ENCODE measurements around the gene PLS3. TPM values are rescaled to one million over a fixed set of nuclear protein-coding genes. Genes with fewer than 3 reads are reported as not detected.

Gene PLS3
- total RNA-seq, 2 donors from 2014 or later, result 466 to 474 TPM

DNA sequence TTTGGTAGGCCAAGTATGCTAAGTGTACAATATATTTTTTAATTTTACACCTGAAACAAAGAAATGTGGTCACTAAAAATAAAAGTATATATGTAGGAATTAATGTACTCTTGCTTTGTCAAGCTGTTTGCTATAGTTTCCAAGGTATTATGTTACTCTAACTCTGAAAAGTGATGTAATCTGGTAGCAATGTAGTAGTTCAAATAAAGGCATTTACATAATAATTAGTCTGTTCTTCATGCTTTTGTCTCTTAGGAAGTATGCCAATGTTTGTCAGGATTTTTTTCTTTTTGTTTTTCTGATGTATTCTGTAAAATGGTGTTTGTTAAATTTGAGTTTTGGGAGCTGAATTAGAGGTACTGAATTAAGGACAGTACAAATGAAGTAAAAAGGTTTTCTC is 89.5 kb downstream of the PLS3 start:
- Histone ChIP-seq H3K4me3 (no peak overlapping the region), H3K4me1 (ENCODE audit: control insufficient read depth in 1 of 2, low read depth in 2 of 2) (peaks cover 3 to 28% of the 10 kb centered on the region in 2 donors), H3K9me3 (no peaks in the 10 kb centered on the region), H3K27me3 (replicated peaks; ENCODE audit: insufficient read depth) (no peaks in the 10 kb centered on the region), H3K27ac (no peak overlapping the region), H3K36me3 (peaks cover 7% of the 10 kb centered on the region)
- TF ChIP-seq, protein P1, sequence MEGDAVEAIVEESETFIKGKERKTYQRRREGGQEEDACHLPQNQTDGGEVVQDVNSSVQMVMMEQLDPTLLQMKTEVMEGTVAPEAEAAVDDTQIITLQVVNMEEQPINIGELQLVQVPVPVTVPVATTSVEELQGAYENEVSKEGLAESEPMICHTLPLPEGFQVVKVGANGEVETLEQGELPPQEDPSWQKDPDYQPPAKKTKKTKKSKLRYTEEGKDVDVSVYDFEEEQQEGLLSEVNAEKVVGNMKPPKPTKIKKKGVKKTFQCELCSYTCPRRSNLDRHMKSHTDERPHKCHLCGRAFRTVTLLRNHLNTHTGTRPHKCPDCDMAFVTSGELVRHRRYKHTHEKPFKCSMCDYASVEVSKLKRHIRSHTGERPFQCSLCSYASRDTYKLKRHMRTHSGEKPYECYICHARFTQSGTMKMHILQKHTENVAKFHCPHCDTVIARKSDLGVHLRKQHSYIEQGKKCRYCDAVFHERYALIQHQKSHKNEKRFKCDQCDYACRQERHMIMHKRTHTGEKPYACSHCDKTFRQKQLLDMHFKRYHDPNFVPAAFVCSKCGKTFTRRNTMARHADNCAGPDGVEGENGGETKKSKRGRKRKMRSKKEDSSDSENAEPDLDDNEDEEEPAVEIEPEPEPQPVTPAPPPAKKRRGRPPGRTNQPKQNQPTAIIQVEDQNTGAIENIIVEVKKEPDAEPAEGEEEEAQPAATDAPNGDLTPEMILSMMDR (IDR thresholded peaks at IDR 0.05), result no peak
- DNase-seq (ENCODE audit: low spot score), result no peak
- no peak for ATAC-seq (ENCODE audit: insufficient number of reproducible peaks, low FRiP score, low read depth)

DNA sequence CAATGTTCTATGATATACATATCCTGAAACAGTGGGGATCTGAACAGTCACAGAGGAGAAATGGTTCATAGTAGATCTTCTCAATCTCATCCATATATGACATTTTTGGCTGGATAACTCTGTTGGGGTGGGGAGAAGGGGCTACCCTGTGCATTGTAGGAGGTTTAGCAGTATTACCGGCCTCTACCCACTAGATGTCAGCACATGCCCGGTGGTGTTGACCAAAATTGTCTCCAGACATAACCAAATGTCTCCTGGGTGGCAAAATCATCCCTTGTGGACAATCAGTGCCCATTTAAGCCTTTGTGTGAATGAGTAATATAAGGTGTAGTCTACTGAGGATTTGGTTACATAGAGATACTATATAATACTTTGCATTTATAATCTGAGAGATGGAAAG is 89.9 kb downstream of the PLS3 start:
- H3K9me3 ChIP-seq, result no peaks in the 10 kb centered on the region
- peaks cover 3 to 28% of the 10 kb centered on the region in 2 donors for H3K4me1 ChIP-seq (ENCODE audit: control insufficient read depth in 1 of 2, low read depth in 2 of 2)
- TF ChIP-seq, protein P1 (IDR thresholded peaks at IDR 0.05), result peak; percentile 21
- H3K27ac ChIP-seq, result no peak overlapping the region
- DNase-seq (ENCODE audit: low spot score), result no peak
- no peak overlapping the region for H3K4me3 ChIP-seq
- no peaks in the 10 kb centered on the region for H3K27me3 ChIP-seq (replicated peaks; ENCODE audit: insufficient read depth)
- no peak for ATAC-seq (ENCODE audit: insufficient number of reproducible peaks, low FRiP score, low read depth)
- H3K36me3 ChIP-seq, result peaks cover 4% of the 10 kb centered on the region

DNA sequence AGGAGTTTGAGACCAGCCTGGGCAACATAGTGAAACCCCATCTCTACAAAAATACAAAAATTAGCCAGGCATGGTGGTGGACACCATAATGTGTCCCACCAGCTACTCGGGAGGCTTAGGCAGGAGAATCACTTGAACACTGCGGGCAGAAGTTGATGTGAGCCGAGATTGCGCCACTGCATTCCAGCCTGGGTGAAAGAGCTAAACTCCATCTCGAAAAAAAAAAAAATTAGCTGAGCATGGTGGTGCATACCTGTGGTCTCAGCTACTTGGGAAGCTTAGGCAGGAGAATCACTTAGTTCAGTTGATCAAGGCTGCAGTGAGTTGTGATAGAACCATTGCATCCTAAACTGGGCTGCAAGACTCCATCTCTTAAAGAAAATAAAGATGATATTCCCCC is 91.2 kb downstream of the PLS3 start:
- no peak overlapping the region for H3K4me3 ChIP-seq
- TF ChIP-seq, protein P1 (IDR thresholded peaks at IDR 0.05), result no peak
- DNase-seq (ENCODE audit: low spot score) (no peak), ATAC-seq (ENCODE audit: insufficient number of reproducible peaks, low FRiP score, low read depth) (no peak)
- H3K27me3 ChIP-seq (replicated peaks; ENCODE audit: insufficient read depth), result no peaks in the 10 kb centered on the region
- no peaks in the 10 kb centered on the region for H3K9me3 ChIP-seq
- peaks cover 4% of the 10 kb centered on the region for H3K36me3 ChIP-seq
- H3K27ac ChIP-seq, result no peak overlapping the region
- peaks cover 3 to 28% of the 10 kb centered on the region in 2 donors for H3K4me1 ChIP-seq (ENCODE audit: control insufficient read depth in 1 of 2, low read depth in 2 of 2)

DNA sequence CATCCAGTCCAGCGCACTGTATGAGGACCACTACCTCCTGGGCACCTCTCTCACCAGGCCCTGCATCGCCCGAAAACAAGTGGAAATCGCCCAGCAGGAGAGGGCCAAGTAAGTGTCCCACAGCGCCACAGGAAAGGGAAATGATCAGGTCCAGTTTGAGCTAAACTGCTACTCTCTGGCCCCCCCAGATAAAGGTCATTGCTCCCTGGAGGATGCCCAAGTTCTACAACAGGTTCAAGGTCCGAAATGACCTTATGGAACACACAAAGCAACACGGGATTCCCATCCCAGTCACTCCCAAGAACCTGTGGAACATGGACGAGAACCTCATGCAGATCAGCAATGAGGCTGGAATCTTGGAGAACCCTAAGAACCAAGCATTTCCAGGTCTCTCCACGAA is 104.1 kb downstream of the PLS3 start:
- TF ChIP-seq, protein P1 (IDR thresholded peaks at IDR 0.05), result no peak
- H3K27me3 ChIP-seq (replicated peaks; ENCODE audit: insufficient read depth), result no peaks in the 10 kb centered on the region
- H3K4me3 ChIP-seq, result no peak overlapping the region
- no peaks in the 10 kb centered on the region for H3K36me3 ChIP-seq
- no peak for ATAC-seq (ENCODE audit: insufficient number of reproducible peaks, low FRiP score, low read depth)
- H3K9me3 ChIP-seq, result no peaks in the 10 kb centered on the region
- no peak for DNase-seq (ENCODE audit: low spot score)
- no peak overlapping the region for H3K27ac ChIP-seq
- no peaks in the 10 kb centered on the region for H3K4me1 ChIP-seq (ENCODE audit: control insufficient read depth in 1 of 2, low read depth in 2 of 2)

DNA sequence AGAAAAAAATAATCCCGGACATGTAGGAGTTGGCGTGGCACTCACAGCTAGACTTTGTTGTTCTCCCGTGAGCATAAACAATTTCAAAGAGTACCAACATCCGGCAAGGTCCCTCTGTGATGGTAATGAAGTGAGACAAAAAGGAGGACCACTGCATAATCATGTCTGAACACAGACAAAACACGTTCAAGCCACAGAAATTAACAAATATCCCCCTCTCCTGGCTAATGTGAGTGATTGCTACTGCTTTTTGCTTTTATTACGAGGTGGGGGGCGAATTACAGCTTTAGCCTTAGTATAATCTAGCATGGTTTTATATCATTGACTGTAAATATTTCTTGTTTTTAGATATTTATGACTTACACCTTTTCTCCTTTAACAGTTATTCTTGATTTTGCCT is 118.5 kb downstream of the PLS3 start:
- Histone ChIP-seq H3K9me3 (no peaks in the 10 kb centered on the region), H3K4me1 (ENCODE audit: control insufficient read depth in 1 of 2, low read depth in 2 of 2) (no peaks in the 10 kb centered on the region), H3K36me3 (no peaks in the 10 kb centered on the region), H3K27ac (no peak overlapping the region), H3K4me3 (peak overlapping the region; percentile 47), H3K27me3 (replicated peaks; ENCODE audit: insufficient read depth) (no peaks in the 10 kb centered on the region)
- DNase-seq (ENCODE audit: low spot score), result no peak
- TF ChIP-seq, protein P1 (IDR thresholded peaks at IDR 0.05), result peak; percentile 43
- no peak for ATAC-seq (ENCODE audit: insufficient number of reproducible peaks, low FRiP score, low read depth)
